WTC11 (cell line): ENCODE results near the gene PCDHA1. TPM values are rescaled to one million over a fixed set of nuclear protein-coding genes. Genes with fewer than 3 reads are reported as not detected.

Experiments used
- ATAC-seq: fragments of 200-7000 bp; cut with Tn5 transposase; 2 replicates; pipeline ENCODE4 v1.10.0; 2021; ENCODE audit warnings: mild to moderate bottlenecking, moderate library complexity
- CTCF ChIA-PET: fragments of 300-600 bp; sonication (Branson Sonifier 250); formaldehyde crosslinking; loops from one replicate; lab custom pipeline; 2021; ENCODE audit warnings: antibody characterized with exemption; lab: Charles Lee
- POLR2A ChIA-PET: fragments of 350-600 bp; sonication (Branson Sonifier 250); formaldehyde crosslinking; loops from one replicate; lab custom pipeline; 2021; ENCODE audit warnings: antibody characterized with exemption; lab: Charles Lee
- DNase-seq: peaks from one replicate; pipeline ENCODE4 v3.0.0; 2021; ENCODE audit warnings: low spot score
- H3K27ac Mint-ChIP-seq: 2 replicates; pipeline ENCODE4 v1.8.0; 2021; ENCODE audit warnings: mixed read lengths
- H3K27me3 Mint-ChIP-seq: 2 replicates; pipeline ENCODE4 v1.8.0; 2021; ENCODE audit warnings: low read depth, mild to moderate bottlenecking, moderate library complexity, mixed read lengths
- H3K36me3 Mint-ChIP-seq: 2 replicates; pipeline ENCODE4 v1.8.0; 2021; ENCODE audit warnings: mixed read lengths
- H3K4me1 Mint-ChIP-seq: 2 replicates; pipeline ENCODE4 v1.8.0; 2022; ENCODE audit warnings: mixed read lengths
- H3K4me3 Mint-ChIP-seq: 2 replicates; pipeline ENCODE4 v1.8.0; 2021; ENCODE audit warnings: mild to moderate bottlenecking, moderate library complexity, mixed read lengths
- H3K9me3 Mint-ChIP-seq: 2 replicates; pipeline ENCODE4 v1.8.0; 2021; ENCODE audit warnings: mixed read lengths
- CREB1 ChIP-seq: sonication (generic); formaldehyde crosslinking; IDR thresholded peaks from 2 replicates; pipeline ENCODE4 v1.8.0; 2023; ENCODE audit warnings: mild to moderate bottlenecking, missing genetic modification reagents
- E2F4 ChIP-seq: sonication (generic); formaldehyde crosslinking; IDR thresholded peaks from 2 replicates; pipeline ENCODE4 v1.8.1; 2022; ENCODE audit warnings: low read depth, mild to moderate bottlenecking, moderate library complexity, missing genetic modification reagents, borderline replicate concordance
- EMX1 ChIP-seq: fragments of 250-450 bp; sonication (Bioruptor Pico); IDR thresholded peaks from 2 replicates; pipeline ENCODE4 v1.8.0; 2021; ENCODE audit warnings: mild to moderate bottlenecking
- GTF2I ChIP-seq: fragments of 250-450 bp; sonication (Bioruptor Pico); conservative IDR thresholded peaks from 2 replicates; pipeline ENCODE4 v1.4.0; 2021; ENCODE audit warnings: mild to moderate bottlenecking
- JAZF1 ChIP-seq: fragments of 250-450 bp; sonication (Bioruptor Pico); IDR thresholded peaks from 2 replicates; pipeline ENCODE4 v1.9.0; 2021; ENCODE audit warnings: moderate library complexity, mild to moderate bottlenecking, inconsistent platforms
- MAX ChIP-seq: sonication (generic); formaldehyde crosslinking; IDR thresholded peaks from 2 replicates; pipeline ENCODE4 v1.8.0; 2022; ENCODE audit warnings: mild to moderate bottlenecking, missing genetic modification reagents
- NR1H2 ChIP-seq: sonication (generic); formaldehyde crosslinking; IDR thresholded peaks from 2 replicates; pipeline ENCODE4 v1.9.0; 2021; ENCODE audit warnings: mild to moderate bottlenecking, moderate library complexity, missing genetic modification reagents
- NR2C2 ChIP-seq: sonication (generic); formaldehyde crosslinking; IDR thresholded peaks from 2 replicates; pipeline ENCODE4 v1.8.0; 2022; ENCODE audit warnings: mild to moderate bottlenecking, missing genetic modification reagents
- NR3C1 ChIP-seq: sonication (generic); formaldehyde crosslinking; conservative IDR thresholded peaks from 2 replicates; pipeline ENCODE4 v1.8.1; 2023; ENCODE audit warnings: low read depth, mild to moderate bottlenecking, missing genetic modification reagents
- TEAD4 ChIP-seq: sonication (generic); formaldehyde crosslinking; IDR thresholded peaks from 2 replicates; pipeline ENCODE4 v1.8.0; 2022; ENCODE audit warnings: mild to moderate bottlenecking, missing genetic modification reagents
- USF1 ChIP-seq: sonication (generic); formaldehyde crosslinking; IDR thresholded peaks from 2 replicates; pipeline ENCODE4 v1.8.0; 2022; ENCODE audit warnings: mild to moderate bottlenecking, missing genetic modification reagents
- ZBTB21 ChIP-seq: sonication (generic); formaldehyde crosslinking; IDR thresholded peaks from 2 replicates; pipeline ENCODE4 v1.8.1; 2023; ENCODE audit warnings: mild to moderate bottlenecking, missing genetic modification reagents, borderline replicate concordance
- ZNF219 ChIP-seq: sonication (generic); formaldehyde crosslinking; IDR thresholded peaks from 2 replicates; pipeline ENCODE4 v1.8.0; 2023; ENCODE audit warnings: missing genetic modification reagents, mild to moderate bottlenecking, borderline replicate concordance
- ZNF263 ChIP-seq: sonication (generic); formaldehyde crosslinking; IDR thresholded peaks from 2 replicates; pipeline ENCODE4 v1.8.1; 2022; ENCODE audit warnings: low read depth, mild to moderate bottlenecking, moderate library complexity, missing genetic modification reagents
- total RNA-seq: library from RNA; stranded (reverse); gene quantifications from 3 replicates; pipeline ENCODE4 v1.2.3, GENCODE V29; 2021
- TF ChIP-seq, protein P1 (sequence below): fragments of 250-450 bp; sonication (Bioruptor Pico); IDR thresholded peaks from 2 replicates; pipeline ENCODE4 v1.9.0; 2021; ENCODE audit warnings: mild to moderate bottlenecking
- TF ChIP-seq, protein P2 (sequence below): fragments of 250-450 bp; sonication (Bioruptor Pico); IDR thresholded peaks from 2 replicates; pipeline ENCODE4 v1.9.0; 2021; ENCODE audit warnings: mild to moderate bottlenecking, borderline replicate concordance
- TF ChIP-seq, protein P3 (sequence below): sonication (generic); formaldehyde crosslinking; IDR thresholded peaks from 2 replicates; pipeline ENCODE4 v1.8.1; 2023; ENCODE audit warnings: mild to moderate bottlenecking, moderate library complexity, missing genetic modification reagents

PCDHA1 gene
- total RNA-seq, 1 experiment from 2014 or later, result 2.4 TPM

- POLR2A ChIA-PET, result no interaction called here
Observed at GRCh38 chr5:140978983-140979382, 193.0 kb downstream of the PCDHA1 start.

More at GRCh38 chr5:140978983-140979382, 193.0 kb downstream of the PCDHA1 start:
- Mint-ChIP-seq H3K27me3 (no peaks in the 10 kb centered on the region), H3K27ac (no peak overlapping the region)
- no peak for ATAC-seq
- no peak for TF ChIP-seq NR1H2 (CRISPR knock-in tag)
- TF ChIP-seq ZBTB21, result no peak
- no peak for TF ChIP-seq NR2C2 (CRISPR knock-in tag)
- TF ChIP-seq, protein P1, sequence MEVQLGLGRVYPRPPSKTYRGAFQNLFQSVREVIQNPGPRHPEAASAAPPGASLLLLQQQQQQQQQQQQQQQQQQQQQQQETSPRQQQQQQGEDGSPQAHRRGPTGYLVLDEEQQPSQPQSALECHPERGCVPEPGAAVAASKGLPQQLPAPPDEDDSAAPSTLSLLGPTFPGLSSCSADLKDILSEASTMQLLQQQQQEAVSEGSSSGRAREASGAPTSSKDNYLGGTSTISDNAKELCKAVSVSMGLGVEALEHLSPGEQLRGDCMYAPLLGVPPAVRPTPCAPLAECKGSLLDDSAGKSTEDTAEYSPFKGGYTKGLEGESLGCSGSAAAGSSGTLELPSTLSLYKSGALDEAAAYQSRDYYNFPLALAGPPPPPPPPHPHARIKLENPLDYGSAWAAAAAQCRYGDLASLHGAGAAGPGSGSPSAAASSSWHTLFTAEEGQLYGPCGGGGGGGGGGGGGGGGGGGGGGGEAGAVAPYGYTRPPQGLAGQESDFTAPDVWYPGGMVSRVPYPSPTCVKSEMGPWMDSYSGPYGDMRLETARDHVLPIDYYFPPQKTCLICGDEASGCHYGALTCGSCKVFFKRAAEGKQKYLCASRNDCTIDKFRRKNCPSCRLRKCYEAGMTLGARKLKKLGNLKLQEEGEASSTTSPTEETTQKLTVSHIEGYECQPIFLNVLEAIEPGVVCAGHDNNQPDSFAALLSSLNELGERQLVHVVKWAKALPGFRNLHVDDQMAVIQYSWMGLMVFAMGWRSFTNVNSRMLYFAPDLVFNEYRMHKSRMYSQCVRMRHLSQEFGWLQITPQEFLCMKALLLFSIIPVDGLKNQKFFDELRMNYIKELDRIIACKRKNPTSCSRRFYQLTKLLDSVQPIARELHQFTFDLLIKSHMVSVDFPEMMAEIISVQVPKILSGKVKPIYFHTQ (CRISPR knock-in tag), result no peak
- TF ChIP-seq TEAD4 (CRISPR knock-in tag), result no peak
- TF ChIP-seq GTF2I, result no peak
- no peak for TF ChIP-seq ZNF219 (CRISPR knock-in tag)
- no peak for TF ChIP-seq USF1 (CRISPR knock-in tag)
- no peak for TF ChIP-seq JAZF1 (CRISPR knock-in tag)
- TF ChIP-seq, protein P2, sequence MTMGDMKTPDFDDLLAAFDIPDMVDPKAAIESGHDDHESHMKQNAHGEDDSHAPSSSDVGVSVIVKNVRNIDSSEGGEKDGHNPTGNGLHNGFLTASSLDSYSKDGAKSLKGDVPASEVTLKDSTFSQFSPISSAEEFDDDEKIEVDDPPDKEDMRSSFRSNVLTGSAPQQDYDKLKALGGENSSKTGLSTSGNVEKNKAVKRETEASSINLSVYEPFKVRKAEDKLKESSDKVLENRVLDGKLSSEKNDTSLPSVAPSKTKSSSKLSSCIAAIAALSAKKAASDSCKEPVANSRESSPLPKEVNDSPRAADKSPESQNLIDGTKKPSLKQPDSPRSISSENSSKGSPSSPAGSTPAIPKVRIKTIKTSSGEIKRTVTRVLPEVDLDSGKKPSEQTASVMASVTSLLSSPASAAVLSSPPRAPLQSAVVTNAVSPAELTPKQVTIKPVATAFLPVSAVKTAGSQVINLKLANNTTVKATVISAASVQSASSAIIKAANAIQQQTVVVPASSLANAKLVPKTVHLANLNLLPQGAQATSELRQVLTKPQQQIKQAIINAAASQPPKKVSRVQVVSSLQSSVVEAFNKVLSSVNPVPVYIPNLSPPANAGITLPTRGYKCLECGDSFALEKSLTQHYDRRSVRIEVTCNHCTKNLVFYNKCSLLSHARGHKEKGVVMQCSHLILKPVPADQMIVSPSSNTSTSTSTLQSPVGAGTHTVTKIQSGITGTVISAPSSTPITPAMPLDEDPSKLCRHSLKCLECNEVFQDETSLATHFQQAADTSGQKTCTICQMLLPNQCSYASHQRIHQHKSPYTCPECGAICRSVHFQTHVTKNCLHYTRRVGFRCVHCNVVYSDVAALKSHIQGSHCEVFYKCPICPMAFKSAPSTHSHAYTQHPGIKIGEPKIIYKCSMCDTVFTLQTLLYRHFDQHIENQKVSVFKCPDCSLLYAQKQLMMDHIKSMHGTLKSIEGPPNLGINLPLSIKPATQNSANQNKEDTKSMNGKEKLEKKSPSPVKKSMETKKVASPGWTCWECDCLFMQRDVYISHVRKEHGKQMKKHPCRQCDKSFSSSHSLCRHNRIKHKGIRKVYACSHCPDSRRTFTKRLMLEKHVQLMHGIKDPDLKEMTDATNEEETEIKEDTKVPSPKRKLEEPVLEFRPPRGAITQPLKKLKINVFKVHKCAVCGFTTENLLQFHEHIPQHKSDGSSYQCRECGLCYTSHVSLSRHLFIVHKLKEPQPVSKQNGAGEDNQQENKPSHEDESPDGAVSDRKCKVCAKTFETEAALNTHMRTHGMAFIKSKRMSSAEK (CRISPR knock-in tag), result no peak
- TF ChIP-seq ZNF263 (CRISPR knock-in tag), result no peak
- no peak for TF ChIP-seq NR3C1
- no peak for TF ChIP-seq CREB1
- TF ChIP-seq MAX, result no peak
- no peak for TF ChIP-seq EMX1 (CRISPR knock-in tag)
- TF ChIP-seq E2F4, result no peak
- TF ChIP-seq, protein P3, sequence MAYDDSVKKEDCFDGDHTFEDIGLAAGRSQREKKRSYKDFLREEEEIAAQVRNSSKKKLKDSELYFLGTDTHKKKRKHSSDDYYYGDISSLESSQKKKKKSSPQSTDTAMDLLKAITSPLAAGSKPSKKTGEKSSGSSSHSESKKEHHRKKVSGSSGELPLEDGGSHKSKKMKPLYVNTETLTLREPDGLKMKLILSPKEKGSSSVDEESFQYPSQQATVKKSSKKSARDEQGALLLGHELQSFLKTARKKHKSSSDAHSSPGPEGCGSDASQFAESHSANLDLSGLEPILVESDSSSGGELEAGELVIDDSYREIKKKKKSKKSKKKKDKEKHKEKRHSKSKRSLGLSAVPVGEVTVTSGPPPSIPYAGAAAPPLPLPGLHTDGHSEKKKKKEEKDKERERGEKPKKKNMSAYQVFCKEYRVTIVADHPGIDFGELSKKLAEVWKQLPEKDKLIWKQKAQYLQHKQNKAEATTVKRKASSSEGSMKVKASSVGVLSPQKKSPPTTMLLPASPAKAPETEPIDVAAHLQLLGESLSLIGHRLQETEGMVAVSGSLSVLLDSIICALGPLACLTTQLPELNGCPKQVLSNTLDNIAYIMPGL (CRISPR knock-in tag), result no peak
- TF ChIP-seq, all 79 proteins: peak for 0
- Mint-ChIP-seq H3K9me3 (no peaks in the 10 kb centered on the region), H3K36me3 (peaks cover 6% of the 10 kb centered on the region), H3K4me1 (peaks cover 26% of the 10 kb centered on the region), H3K4me3 (no peak overlapping the region)
- no peak for DNase-seq
- CTCF ChIA-PET, result interaction anchor here (1.3 to 1.5 kb wide), 2 partner anchors 52 to 53 kb away, joined by 3 to 4 read pairs; partner anchors contain the start of gene PCDHAC1
